NCI-H146 treated with DMSO at 0.1 percent for 48 hours (cell line): ENCODE results near the gene RASSF1.
"Not testable (repeated sequence)": the region's sequence is repeated elsewhere in the genome, so short reads cannot be mapped to it uniquely, and the experiment has no call there.

Experiments used
- DNase-seq: peaks from one replicate; lab custom pipeline; 2025; ENCODE audit not compliant: unreplicated experiment; lab: John Stamatoyannopoulos, UW

RASSF1 gene

DNA sequence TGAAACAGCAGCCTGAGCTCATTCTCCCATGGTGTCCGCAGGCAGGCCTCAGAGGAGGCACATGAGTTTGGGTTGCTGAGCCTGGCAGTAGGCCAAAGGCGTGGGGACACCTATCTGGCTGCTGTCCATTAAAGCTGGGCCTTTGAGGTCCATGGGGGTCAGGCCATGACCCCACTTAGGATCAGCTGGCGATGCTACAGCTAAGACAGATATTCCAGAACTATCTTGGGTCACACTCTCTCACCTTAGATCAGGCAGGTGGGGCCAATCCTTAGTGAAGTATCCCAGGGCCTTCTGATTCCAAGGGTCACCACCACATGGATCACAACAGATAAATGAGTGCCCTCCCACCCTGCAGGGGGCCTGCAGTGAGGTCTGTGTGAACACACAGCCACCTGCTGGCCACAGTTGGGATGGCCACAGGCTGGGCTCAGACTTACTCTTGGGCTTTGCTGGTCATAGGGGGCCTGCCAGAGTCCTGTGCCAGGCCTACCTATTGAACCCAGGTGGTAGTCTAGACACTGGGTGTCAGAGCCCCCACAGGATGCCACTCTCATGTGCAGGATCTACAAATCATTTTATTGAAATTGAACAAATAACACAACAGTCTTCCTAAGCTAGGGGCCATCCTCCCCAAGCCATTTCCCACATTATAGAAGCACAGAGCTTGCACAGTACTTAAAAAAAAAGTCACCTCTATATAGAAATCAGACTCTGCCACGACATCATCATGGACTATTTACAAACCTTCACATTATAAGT is 16.1 kb downstream of the RASSF1 start:
- peak; percentile 1 for DNase-seq

DNA sequence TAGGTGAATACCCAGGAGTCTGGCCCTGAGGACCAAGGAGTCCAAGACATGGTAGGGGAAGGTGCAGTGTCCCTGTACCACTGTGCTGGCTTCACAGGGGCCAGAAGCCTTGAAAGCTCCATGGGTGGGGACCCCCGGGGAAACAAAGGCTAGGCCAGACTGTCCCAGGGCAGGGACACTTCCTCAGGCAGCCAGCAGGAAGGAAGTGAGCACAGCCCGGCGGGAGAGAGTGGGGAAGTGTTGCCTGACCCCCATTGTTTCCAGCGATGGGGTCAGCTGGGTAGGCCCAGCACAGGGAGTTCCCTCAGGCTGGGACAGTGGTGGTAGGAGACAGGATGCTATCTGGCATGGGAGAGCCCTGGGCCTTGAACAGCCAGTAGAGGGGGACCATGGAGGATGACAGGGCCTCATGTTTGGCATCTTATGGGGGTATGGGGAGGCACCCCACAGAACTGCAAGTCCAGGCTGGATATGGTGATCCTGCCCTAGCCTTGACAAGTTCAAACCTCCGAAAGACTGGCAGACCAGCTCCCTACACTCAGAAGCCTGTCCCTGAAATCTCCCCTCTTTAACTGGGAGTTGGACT is 16.9 kb downstream of the RASSF1 start:
- DNase-seq, result no peak

DNA sequence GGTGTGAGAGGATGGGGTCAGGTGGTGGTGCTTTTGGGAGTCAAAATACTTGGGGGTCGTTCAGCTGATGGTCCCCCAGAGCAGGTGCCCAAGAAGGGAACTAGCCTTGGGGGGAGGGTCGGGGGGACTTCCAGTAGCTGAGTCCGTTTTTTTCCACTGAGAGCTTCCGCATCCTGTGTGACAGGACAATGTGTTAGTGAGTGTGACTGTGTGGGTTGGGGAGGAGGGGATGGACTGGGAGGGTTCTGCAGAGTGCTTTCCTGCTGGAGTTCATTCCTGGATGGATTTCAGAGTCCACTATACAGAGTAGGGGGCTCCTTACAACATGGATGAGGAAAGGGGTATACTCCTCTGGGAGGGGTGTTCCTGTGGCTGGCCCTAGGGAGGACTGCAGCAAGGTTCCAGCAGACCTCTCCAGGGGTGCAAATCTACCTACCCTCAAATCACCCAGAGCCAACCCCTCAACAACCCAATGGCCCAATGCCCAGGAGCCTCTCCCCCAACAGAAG is 17.5 kb downstream of the RASSF1 start:
- no peak for DNase-seq

GRCh38 chr3:50322386-50323091 is 18.1 kb downstream of the RASSF1 start, which contains the start of gene HYAL2:
HYAL2 (minus strand) TSS chr3:50322745; CDS start chr3:50320489, 2,256 bp downstream.
- DNase-seq, result no peak

DNA sequence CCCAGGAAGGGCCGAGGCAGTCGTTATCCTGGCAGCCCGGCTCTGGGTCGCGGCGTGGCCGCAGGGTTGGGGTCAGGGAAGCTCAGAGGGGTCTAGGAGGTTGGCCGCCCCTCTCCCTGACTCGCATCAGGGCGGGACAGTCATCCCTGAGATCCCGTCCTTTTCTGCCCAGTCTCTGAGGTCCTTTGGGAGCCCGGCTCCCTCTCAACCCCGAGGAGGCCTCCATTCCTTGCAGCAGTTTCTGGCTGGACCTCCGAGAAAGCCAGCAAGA is 18.6 kb downstream of the RASSF1 start:
- no peak for DNase-seq

GRCh38 chr3:50321336-50322114 is 19.1 kb downstream of the RASSF1 start:
- DNase-seq, result peak; percentile 52

GRCh38 chr3:50320853-50321335 is 19.7 kb downstream of the RASSF1 start:
- peak; percentile 25 for DNase-seq

DNA sequence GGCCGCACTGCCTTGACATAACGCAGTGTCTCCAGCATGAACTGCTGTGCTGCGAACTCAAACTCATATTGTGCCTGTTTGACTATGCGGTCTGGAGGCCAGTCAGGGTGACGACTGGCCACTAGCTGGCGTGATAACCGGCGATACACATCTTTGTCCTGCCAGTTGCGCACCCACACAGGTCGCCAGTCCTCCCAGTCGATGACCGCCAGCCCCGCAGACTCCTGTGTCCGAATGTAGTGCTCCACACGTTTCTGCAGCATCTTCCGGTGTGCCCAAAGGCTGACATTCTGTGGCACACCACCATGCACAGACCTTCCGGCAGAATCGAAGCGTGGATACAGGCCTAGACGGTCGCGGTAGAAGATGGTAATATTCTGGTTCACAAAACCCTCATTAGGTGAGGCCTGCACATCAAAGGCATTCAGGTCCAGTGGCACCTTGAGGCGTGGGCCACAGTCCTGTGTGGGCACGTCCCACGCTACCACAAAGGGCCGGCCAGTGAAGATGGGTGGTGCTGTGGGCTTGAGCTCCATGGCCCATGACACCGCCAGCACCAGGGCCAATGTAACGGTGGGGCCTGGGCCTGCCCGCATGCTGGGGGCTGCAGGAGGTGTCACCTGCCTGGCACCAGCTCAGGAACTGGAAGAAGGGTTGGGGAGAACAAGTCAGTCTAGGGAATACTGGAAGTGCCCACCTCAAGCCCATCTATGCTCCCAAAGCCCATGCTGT is 20.6 kb downstream of the RASSF1 start:
- no peak for DNase-seq

GRCh38 chr3:50319181-50319893 is 21.3 kb downstream of the RASSF1 start:
- DNase-seq, result no peak

DNA sequence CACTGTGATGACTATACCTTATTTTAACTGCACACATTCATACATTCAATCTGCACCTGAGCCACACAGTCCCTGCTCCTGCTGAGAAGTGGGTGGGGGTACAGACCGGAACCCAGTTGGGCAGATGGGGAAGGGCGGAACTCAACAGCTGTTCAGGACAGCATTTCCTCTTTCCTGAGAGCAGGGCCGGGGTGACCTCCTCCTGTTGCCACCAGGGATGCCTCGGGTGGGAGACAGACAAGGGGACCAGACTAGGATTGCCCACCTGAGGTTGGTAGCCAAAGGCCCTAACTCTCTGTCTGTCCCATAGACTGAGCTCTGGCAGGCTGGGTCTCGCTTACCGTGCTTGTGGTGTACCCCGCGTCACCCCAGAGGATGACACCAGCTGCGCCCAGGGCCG is 22.0 kb downstream of the RASSF1 start:
- DNase-seq, result no peak

- DNase-seq, result no peak
Measured at GRCh38 chr3:50318163-50318562, 22.5 kb downstream of the RASSF1 start.

DNA sequence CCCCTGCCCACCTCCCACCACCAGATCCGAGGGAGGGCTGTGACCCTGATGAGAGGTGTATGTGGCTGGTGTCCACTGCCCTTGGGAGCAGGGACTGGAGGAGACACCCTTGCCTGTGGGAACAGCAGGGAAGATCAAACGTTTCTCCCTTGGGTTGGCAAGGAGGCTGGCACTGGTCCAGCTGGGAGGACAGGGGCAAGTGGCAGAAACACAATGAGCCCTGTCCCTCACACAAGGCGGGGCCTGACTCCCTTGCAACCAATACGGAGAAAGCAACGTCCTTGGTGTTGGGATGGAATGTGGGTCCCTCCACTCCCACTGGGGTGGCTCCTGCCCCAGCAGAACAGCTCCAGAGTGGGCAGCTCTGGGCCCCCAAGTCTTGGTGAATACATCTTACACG is 23.3 kb downstream of the RASSF1 start:
- no peak for DNase-seq

GRCh38 chr3:50316657-50317242 is 23.9 kb downstream of the RASSF1 start:
- DNase-seq, result no peak

DNA sequence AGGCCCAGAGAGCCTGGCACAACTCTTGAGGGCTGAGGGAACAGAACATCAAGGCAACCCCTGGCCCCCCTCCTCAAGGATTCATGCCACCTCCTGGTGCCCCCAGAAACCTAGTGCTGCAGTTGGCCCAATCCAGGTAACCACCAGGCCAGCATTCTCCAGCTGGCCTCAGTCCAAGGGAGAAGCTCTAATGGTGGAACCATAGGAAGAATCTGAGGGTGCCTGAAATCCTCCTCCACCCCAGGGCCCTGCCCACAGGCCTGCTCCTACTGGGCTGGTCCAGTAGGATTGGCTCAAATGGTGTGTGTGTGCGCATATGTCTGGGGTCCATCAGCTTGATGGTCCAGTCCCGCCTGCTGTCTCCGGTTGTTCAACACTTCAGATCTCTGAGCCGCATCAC is 25.8 kb downstream of the RASSF1 start:
- no peak for DNase-seq

GRCh38 chr3:50314342-50314741 is 26.3 kb downstream of the RASSF1 start:
- DNase-seq, result no peak

DNA sequence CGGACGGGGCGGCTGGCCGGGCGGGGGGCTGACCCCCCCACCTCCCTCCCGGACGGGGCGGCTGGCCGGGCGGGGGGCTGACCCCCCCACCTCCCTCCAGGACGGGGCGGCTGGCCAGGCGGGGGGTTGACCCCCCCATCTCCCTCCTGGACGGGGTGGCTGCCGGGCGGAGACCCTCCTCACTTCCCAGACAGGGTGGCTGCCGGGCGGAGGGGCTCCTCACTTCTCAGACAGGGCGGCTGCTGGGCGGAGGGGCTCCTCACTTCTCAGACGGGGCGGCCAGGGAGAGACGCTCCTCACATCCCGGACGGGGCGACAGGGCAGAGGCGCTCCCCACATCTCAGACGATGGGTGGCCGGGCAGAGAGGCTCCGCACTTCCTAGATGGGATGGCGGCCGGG is 28.6 kb downstream of the RASSF1 start:
- DNase-seq, result not testable (repeated sequence)

DNA sequence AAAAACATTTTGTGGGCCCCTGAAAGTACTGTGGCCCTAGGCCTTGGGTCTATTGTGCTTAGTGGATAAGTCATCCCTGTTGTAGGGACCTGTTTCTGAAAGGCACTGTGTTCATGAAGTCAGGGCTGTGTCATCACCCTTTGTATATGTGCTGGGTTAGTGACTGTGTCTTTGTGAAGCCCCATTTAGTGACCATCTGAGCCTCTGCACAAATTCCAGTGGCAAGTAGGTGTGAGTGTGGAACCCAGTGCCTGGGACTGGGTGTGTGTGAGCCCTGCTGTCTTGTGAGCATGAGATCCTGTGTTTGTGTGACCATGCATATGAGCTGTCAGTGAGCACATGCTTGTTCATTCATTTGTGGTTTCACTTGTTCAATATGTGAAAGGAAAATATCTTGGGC is 36.0 kb downstream of the RASSF1 start:
- no peak for DNase-seq

DNA sequence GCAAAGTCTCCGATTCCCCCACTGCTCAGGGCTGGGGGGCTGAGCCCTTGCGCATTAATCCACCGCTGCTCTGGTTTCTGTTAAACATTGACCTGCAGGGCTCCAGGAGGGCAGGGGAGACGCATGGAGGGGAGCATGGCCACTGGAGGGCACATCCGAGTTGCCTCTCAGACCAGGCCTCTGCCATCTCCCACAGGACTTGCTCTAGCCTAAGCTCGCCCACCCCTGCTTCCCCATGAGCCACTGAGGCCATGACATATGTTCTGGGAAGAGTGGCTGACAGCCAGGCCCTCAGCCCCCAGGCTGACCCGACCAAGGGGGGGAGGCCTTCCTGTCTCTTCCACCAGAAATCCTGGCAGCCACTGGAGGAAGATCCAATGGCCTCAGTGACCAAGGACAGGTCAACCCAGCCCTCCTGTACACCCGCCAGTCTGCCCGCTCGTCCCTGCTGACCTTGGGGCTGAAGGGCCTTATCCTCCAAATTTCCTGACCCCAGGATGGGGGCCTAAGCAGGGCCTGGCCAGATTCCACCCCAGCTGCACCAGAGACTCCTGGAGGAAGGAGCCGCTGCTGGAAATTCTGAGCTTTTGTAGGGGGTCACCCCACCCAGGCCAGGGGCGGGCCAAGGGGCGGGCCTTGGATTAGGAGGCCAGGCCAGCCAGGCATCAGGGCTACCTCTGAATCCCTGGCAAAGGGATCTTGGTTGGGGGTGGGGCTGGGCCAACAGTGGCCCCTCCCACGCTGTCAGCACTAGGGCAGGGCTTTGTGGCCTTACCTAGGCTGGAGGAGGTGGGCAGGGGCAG is 37.4 kb downstream of the RASSF1 start, which contains the start of gene HYAL1:
Gene HYAL1 (minus strand): TSS at position 562 of the 803 bp plus-strand sequence. CDS start 618 bp downstream, outside the sequence.
- DNase-seq, result no peak
